ENCODE data around the gene GP5.

The GP5 gene, protein sequence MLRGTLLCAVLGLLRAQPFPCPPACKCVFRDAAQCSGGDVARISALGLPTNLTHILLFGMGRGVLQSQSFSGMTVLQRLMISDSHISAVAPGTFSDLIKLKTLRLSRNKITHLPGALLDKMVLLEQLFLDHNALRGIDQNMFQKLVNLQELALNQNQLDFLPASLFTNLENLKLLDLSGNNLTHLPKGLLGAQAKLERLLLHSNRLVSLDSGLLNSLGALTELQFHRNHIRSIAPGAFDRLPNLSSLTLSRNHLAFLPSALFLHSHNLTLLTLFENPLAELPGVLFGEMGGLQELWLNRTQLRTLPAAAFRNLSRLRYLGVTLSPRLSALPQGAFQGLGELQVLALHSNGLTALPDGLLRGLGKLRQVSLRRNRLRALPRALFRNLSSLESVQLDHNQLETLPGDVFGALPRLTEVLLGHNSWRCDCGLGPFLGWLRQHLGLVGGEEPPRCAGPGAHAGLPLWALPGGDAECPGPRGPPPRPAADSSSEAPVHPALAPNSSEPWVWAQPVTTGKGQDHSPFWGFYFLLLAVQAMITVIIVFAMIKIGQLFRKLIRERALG

DNA sequence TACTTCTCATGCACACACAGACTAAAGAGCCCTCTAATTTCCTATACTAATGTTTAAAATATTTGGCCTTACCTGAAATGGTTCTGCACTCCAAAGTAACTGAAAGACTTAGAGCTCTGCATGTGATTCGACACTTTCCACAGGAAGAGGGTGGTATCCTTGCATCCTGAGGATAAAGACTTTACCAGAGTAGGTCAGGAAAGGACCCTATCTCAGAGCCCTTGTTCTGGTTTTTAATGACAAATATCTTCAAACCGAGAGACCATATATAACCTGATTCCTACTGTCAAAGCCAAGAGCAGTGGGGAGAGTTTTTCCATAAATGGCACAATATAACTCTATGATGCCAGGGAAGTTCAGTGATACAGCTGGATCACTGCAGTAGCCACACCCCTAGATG lies at the start of gene GP5:
Gene GP5, minus strand, starts transcription at position 101 of the 400 bp plus-strand sequence. CDS start 984 bp downstream, outside the sequence.
- no peak for DNase-seq

DNA sequence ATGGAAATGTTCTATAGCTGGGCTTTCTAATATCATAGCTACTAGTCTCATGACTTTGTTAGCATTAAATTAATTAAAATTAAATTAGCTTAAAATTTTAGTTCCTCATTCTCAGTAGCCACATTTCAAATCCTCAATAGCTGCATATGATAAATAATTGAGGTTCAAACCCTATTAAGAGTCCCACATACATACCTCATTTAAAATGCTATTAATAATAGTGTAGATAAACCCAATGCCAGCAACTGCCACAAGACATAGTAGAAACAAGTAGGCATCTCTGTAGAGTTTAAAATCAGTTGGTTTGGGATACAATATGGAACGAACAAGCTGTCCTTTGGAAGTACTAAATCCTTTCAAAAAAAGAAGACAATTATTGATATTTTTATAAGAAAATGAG lies 48.6 kb upstream of the GP5 start:
- DNase-seq: no peak

DNA sequence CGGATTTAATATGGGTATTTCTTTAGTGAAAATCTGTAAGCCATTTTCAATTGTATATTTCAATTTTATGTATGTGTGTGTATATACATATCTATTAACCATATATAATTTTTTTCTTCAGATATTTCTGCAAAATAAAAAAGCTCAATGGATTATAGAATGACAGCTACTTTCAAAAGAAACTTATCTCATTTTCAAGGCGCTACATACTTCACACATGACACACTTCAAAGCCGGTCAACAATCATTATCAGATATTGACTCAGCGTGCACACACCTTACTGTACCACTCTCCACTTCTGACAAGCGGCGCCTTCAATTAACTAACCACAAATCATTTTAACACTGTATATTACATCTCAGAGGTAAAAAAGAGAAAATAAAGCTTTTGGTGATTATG lies 48.1 kb upstream of the GP5 start:
- DNase-seq: no peak

DNA sequence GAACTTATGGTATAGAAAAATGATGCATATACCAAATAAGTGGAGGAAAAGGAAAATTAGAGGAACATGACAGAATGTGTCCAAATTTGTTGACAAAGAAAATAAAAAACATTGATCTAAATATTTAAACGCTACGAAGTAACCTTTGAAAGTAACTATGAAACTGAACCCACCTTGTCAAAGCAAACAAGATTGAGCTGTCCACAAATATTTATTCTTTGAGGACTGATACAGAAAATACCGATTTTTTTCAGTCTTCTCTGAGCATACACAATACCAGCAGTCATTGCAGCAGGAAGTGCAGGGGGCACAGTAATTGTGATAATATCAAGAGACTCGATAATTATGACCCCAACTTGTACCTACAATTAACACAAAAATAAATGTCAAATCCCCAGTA lies 47.7 kb upstream of the GP5 start:
- no peak for DNase-seq

DNA sequence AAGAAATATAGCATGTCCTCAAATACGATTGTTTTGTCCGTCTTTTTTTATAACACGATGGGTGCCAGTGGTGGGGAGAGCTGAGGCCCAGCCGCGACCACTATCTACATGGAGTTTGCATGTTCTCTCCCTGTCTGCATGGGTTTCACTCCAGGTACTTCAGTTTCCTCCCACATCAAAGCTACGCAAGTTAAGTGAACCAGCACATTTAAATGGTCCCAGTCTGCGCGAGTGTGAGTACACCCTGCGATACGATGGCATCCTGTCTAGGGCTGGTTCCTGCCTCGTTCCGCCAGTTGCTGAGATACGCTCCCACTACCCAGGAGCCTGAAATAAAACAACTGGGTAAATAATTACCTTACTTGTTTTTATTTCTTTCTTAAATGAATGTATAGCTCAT lies 47.1 kb upstream of the GP5 start:
- DNase-seq: no peak

DNA sequence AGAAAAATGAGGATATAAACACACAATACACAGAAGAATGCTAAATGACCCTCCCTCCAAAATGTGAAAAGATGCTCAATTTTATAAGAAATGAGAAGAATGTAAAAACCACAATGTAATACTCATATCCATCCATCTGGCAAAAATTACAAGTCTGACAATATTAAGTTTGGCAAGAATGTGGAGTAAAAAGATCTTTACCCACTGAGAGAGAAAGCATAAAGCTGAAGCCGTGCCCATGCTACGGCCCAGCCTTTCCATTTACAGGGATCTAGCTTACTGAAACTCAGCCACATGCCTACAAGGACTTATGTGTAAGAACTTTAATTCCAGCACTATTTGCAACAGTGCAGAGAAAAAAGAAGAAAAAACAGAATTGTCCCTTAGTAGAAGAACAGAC lies 44.8 kb upstream of the GP5 start:
- DNase-seq: no peak

DNA sequence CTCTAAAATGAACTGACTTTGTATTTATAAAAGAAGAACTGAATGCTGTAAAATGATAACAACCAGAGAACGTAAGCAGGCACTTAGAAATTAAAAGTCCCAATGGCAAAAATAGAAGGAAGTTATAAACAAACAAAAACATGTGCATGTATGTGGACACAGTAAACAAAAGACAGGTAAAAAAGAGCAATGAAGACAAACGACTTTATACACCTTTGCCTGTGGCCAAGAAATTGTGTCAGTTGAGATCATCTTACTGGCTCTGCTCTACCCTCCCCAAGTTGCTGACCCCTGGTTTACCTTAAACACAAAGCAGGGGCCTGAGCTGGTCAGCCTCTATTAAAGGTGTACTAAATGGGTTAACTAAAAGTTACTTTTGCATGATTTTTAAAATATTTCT lies 41.7 kb upstream of the GP5 start:
- DNase-seq: no peak

DNA sequence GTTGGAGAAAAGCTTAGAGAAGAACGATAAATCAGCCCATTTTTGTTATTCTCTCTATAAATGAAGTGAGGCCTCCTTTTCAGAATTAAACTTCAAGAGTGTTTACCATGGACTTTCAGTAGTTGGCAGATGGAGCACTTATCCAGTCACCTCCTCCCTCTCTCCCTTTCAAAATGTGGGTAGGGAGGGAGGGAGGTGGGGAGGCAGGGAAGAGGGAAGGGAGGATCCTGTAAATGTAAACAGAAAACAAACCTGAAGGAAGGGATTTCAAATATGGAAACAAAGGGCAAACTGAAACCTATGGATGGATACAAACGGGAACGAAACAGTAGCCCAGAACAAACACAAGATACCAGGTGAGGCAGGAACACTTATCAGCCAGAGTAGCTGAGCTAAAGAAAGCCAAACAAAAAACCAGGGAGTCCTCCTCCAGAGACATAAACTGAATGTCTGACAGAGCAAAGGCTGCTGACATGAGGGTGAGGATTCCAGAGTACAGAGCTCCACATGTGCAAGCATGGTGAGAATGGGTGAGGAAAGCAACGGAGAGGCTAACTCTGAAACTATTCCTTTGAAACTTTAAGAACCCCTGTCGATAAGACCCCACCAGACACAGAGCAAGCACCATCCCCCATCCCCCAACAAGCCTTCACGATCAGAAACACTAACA lies 41.0 kb upstream of the GP5 start:
- DNase-seq: no peak

DNA sequence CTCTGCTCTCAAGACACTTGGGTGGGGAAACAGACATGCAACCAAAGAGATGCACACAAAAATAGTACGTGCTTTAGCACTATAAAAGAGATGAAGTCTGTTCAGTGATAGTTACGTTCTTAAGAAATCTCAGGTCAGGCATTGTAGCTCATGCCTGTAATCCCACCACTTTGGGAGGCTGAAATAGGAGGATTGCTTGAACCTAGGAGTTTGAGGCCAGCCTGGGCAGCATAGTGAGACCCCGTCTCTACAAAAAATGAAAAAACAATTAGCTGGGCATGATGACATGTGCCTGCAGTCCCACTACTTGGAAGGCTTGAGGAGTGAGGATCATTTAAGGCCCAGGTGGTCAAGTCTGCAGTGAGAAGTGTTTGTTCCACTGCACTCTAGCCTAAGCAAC lies 35.4 kb upstream of the GP5 start:
- DNase-seq: no peak

DNA sequence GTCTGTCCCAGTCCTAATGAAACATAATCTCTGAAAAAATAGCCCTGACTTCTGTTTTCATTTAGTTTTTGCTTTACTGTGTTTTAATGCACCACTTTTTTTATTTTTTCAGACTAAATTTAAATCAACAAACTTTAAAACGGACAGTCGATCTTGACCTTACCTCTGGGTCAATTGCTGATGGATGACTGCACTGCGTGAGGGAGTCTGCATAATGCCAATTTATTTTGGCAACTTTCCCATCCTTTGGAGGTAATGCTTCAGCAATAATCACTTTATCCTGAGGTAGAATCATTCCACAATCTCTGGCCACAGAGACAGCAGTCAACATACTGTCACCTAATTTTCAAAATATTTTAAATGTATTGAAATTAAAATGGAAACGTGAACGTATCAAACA lies 32.5 kb upstream of the GP5 start:
- DNase-seq: no peak

DNA sequence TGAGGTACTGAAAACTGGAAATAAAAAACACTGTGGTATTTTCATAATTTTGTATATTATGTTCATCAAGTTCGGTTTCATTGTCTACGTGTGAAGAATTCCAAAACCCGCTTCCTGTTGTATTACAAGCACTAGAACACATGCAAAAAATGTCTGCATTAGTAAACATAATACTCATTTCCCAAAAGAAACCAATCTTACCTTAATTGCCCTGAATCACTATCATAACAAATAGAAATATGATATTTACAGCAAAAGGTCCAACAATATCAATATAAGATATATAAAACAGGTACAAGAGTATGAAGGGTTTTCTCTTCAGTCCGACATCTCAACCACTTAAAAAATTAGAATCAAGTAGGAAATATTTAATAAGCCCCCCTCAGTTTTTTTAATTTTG lies 26.3 kb upstream of the GP5 start:
- no peak for DNase-seq

DNA sequence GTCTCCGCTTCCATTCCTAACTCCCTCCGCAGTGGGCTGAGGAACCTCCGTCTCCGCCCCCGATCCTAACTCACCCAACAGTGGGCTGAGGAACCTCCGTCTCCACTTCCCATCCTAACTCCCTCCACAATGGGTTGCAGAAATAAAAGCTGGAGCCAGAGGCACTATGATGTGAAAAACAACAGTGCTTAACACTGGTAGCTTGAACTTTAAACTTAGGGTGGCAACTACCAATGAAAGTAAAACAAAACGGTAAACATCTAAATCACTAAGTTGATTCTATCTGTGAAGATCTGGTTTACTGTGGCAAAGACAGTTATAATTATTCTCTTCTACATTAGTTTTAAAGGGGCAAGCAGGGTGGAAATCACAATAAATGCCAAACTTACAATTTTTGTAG lies 25.9 kb upstream of the GP5 start:
- DNase-seq: no peak

DNA sequence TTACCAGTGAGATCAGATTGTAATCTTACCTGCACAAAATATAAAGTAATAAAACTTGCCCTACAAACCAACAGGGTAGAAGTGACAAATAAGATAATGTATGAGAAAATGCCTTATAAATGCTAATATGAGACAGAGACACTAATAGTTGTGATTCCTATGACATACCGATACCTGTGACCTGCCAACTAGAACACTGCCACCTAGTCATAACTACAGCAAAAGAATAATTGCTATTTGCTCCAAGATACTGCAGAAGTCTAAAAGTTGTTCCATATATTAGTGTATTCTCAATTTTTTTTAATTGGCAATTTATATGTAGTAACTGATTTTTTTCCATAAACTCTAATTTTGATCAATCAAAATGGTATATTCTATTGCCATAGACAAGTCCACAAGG lies 25.3 kb upstream of the GP5 start:
- no peak for DNase-seq

DNA sequence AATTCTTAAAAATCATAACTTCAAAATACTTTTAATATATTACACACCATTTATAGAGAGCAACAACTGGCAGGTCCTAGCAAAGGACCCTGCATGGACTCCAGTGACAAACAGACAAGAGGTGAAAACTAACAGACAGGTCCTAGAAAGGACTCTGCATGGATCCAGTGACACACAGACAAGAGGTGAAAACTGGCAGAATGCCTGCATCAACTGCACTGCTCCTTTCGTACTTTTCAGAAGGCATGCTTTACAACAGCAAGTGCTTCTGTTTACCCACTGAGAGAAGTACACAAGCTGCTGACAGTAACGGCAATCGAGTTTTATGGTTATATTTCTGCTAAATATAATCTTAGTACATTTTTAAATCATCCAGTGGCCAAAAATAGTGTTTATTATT lies 24.3 kb upstream of the GP5 start:
- DNase-seq: no peak

DNA sequence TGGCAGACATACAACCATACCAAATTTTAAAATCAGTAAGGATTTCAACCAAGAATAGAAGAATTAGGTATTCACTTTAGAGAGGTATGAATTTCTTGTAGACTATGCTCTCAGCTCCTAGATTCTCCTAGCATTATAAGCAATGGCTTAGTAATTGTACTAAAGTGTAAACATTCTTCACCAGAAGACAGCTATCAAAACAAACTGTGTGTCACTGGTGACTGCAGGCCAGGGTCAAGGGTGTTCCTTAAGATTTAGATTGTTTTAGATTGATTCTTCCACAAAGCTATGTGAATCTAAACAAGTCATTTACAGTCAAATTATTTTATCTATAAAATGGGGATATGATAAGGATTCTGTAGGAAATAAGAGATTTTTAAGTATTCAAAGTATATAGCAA lies 23.1 kb upstream of the GP5 start:
- DNase-seq: no peak

DNA sequence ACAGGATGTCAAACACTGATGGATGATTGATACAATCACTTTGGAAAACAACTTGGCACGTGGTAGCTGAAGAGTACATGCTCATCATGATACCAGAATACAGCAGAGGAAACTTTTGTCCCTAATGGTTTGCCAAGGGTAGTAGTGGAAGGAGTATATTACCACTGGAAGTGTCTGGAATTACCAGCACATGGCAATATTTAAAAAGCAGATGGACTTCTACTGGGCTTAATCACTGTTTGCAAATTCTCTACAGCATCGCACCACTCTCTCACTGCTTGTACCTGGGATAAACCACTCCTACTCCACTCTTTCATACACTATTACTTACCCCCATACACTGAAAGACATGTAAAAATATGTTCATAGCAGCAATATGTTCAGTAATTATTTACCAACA lies 19.6 kb upstream of the GP5 start:
- DNase-seq: no peak

DNA sequence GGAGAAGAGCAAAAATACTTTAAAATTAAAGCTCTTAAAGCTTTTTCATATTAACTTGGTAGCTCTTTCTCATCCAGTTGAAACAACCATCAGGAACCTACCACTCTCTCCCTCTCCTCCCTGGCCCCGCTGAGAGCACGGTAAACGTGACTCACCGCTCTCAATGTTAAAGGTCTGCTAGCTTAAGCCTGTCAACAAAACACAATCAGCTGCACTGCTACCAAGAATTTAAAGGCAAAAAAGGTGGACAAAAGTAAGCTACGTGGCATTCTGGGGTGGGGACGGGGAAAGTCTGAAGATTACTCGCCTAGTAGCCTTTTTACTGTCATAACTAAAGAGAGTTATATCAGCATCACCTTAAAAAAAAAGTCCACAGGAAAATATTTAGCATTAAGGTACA lies 8.4 kb upstream of the GP5 start:
- DNase-seq: no peak

DNA sequence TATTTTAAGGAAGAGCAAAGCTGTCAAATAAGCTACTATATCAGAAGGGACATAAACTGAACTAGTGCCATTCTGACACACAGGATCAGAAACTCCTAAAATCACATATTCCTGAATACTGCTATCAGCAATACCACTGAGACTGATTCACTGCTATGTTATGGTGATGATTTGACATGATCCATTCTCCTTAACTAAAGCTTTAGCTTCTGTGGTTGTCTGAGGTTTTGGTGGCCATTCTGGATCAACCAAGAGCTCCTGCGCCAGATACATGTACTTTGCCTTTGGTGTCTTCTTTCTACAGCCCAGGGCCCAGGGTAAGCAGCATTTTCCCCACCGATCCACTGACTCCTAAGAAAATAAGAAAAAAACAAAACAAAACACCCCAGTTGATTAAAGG lies 6.7 kb upstream of the GP5 start:
- DNase-seq: no peak

DNA sequence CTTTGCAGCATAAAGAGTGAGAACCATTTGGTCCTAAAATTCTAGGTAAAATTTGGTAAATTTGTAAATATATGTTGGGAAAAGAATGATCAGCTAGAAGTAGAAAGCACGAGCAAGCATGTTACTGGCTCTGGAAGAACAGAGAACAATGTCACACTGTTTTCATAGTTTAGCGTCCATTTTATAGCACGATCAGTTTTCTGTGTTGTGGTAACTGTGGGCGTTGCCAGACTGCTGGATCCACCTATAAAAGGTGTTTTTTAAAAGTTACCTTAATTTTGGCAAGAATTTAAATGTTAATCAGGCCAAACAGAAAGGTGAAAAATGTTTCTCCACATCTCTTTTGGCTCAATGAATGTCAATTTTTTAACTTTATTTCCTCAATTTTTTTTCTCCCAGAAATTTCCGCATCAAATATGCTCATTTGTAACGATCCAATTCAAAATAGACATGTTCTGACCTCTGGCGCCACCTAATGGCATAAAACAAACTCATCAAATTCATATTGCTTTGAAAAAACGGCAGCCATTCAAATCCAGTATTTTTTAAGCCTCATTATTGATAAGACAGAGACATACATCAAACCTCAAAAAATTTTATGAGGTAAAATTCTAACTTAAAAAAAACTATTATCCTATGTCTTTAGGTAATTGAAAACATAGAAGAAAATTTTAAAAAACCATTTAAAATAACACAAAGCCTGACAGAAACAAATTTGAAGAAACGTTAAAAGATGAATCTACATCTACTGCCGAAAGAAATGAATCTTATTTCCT lies 5.5 kb upstream of the GP5 start:
- peak in 1 of 2 experiments; percentile 17 for DNase-seq

DNA sequence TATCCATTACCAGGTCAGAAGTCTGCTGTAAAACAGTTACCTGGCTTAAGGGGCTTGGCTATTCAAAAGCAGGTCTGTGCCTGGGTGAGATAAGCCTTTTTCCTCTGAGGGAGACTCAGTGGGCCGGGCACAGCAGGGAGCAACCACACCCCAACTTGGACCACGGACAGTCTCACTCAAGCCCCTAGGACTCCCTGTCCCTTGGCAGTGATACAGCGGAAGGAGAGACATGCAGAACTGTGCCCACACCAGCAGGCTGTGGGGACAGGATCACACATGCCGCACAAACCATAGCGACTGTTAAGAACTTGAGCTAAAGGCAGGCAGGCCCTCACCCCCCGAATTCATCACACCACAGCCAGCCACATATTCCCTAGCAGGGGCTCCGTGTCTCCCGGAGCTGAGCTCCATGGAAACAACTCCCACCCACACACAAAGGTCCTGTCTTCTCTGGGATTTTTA lies 2.8 kb upstream of the GP5 start:
- no peak for DNase-seq

DNA sequence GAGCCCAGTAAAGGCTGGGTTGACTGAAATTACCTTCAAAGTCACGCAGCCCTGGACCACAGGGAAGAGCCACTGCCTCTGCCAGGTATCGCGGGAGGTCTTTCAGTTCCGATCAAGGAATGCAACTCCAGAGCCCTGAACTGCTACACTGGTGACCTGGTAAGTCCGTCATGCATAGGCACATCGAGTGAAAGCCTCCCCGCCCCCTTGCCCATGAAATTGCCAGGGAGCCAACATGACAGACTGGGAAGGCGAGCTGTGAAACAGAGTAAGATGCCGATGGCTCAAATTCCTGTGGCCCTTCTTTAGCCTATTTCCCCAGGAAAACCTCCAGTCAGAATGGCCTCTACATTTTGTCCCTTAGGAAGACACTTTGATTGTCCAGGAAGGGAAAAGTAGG lies 2.3 kb upstream of the GP5 start:
- DNase-seq: no peak

DNA sequence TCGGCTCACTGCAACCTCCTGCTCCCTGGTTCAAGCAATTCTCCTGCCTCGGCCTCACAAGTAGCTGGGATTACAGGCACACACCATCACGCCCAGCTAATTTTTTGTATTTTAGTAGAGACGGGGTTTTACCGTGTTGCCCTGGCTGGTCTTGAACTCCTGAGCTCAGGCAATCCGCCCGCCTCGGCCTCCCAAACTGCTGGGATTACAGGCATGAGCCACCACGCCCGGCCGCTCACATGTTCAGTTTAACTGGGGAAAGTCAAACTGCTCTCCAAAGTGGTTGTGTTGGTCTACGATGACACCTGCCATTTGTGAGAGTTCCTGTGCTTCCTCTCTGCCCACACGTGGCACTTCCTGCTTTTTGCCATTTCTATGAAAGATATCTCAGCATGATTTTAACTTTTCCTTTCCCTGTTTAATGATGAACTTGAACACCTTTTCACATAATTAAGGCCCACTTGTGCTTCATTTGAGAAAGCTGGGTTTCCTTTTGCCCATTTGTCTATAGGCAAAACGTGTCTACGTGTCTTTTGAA lies 877 bp upstream of the GP5 start:
- no peak for DNase-seq

DNA sequence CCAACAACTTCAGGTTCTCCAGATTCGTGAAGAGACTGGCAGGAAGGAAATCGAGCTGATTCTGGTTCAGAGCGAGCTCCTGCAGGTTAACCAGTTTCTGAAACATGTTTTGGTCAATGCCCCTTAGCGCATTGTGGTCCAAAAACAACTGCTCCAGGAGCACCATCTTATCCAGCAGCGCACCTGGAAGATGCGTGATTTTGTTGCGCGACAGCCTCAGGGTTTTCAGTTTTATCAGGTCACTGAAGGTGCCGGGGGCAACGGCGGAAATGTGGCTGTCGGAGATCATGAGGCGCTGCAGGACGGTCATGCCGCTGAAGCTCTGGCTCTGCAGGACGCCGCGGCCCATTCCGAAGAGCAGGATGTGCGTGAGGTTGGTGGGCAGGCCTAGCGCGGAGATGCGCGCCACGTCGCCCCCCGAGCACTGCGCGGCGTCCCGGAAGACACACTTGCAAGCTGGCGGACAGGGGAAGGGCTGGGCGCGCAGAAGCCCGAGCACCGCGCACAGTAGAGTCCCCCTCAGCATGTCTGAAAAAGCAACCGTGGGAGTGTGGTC lies 1.2 kb downstream of the GP5 start:
- DNase-seq: no peak

Measured in cerebellar nuclear complex (tissue), 1 donor.